Peyer's patch (tissue), 4 donors: ENCODE results near the gene ZNF580.

Experiments
- POLR2A ChIP-seq, 2 donors: fragments of 450-650 bp; IDR thresholded peaks; one replicate each; pipeline ENCODE4 v1.5.1; 2017; ENCODE audit warnings: antibody characterized with exemption in 2 of 2, mild to moderate bottlenecking in 2 of 2, moderate library complexity in 2 of 2
- TF ChIP-seq, protein P1 (sequence below), 6 experiments: fragments of 450-650 bp in 4 of 6; fragments of 200-600 bp in 2 of 6; sonication (generic) in 1 of 6; IDR thresholded peaks; one replicate each; pipeline ENCODE4 v1.5.1; 2017 to 2019; ENCODE audit warnings: antibody characterized with exemption in 6 of 6, mild to moderate bottlenecking in 3 of 6, moderate library complexity in 1 of 6

DNA sequence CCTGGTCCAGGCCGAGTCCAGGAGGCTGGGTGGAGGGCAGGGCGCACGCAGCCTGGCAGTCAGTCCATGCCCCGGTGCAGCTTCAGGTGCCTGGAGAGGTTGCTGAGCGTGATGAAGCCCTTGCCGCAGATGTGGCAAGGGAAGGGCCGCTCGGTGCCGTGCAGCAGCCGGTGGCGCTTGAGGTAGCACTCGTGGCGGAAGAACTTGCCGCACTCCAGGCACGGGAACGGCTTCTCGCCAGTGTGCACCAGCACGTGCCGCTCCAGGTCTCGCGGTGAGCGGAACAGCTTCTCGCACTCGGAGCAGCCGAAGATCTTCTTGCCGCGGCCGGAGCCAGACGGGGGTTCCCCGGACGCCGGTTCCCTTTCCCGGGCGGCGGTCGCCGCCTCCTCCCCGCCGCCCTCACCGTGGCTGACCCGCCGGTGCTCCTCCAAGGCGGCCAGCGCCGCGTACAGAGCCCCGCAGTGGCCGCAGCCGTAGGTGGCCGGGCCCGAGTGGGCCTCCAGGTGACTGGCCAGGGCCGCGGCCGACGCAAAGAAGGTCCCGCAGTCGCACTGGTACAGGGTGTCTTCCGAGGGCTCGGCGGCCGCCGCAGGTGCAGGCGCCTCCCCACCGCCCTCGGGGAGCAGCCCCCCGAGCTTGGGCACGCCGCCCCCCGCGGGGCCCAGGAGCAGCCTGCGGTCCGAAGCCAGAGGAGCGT is 48.3 kb upstream of the ZNF580 start:
- TF ChIP-seq, protein P1, sequence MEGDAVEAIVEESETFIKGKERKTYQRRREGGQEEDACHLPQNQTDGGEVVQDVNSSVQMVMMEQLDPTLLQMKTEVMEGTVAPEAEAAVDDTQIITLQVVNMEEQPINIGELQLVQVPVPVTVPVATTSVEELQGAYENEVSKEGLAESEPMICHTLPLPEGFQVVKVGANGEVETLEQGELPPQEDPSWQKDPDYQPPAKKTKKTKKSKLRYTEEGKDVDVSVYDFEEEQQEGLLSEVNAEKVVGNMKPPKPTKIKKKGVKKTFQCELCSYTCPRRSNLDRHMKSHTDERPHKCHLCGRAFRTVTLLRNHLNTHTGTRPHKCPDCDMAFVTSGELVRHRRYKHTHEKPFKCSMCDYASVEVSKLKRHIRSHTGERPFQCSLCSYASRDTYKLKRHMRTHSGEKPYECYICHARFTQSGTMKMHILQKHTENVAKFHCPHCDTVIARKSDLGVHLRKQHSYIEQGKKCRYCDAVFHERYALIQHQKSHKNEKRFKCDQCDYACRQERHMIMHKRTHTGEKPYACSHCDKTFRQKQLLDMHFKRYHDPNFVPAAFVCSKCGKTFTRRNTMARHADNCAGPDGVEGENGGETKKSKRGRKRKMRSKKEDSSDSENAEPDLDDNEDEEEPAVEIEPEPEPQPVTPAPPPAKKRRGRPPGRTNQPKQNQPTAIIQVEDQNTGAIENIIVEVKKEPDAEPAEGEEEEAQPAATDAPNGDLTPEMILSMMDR (IDR thresholded peaks at IDR 0.05), result no peak
- no peak for TF ChIP-seq POLR2A (IDR thresholded peaks at IDR 0.05)
